H9 (cell line): ENCODE results near the gene MNAT1. TPM values are rescaled to one million over a fixed set of nuclear protein-coding genes. Genes with fewer than 3 reads are reported as not detected.
A peak's percentile ranks its signal among the peaks of the same experiment; 100 is the strongest.

Source experiments
- DNase-seq: peaks from one replicate; pipeline ENCODE4 v3.0.0-alpha.2; 2017
- H2AFZ ChIP-seq: one replicate; pipeline ENCODE4 v1.6.1; 2013; ENCODE audit warnings: mild to moderate bottlenecking, low read length, control low read depth, moderate library complexity
- H2AK5ac ChIP-seq: 2 replicates; pipeline ENCODE4 v1.6.1; 2013; ENCODE audit warnings: low read length, control low read depth, mixed read lengths; ENCODE audit not compliant: insufficient read length
- H2BK120ac ChIP-seq: one replicate; pipeline ENCODE4 v1.6.1; 2013; ENCODE audit warnings: low read depth, mild to moderate bottlenecking, low read length, control low read depth, inconsistent platforms; ENCODE audit not compliant: poor library complexity, severe bottlenecking
- H2BK12ac ChIP-seq: 2 replicates; pipeline ENCODE4 v1.6.1; 2013; ENCODE audit warnings: low read length, control low read depth, mixed read lengths, low read depth; ENCODE audit not compliant: insufficient read length
- H2BK15ac ChIP-seq: 2 replicates; pipeline ENCODE4 v1.6.1; 2013; ENCODE audit warnings: low read depth, low read length, control low read depth
- H2BK20ac ChIP-seq: one replicate; pipeline ENCODE4 v1.6.1; 2013; ENCODE audit warnings: low read depth, mild to moderate bottlenecking, low read length, control low read depth, inconsistent platforms; ENCODE audit not compliant: poor library complexity, severe bottlenecking
- H2BK5ac ChIP-seq: 2 replicates; pipeline ENCODE4 v1.6.1; 2013; ENCODE audit warnings: low read length, control low read depth, mixed read lengths; ENCODE audit not compliant: insufficient read length
- H3K14ac ChIP-seq: 2 replicates; pipeline ENCODE4 v1.6.1; 2013; ENCODE audit warnings: low read length, control low read depth; ENCODE audit not compliant: insufficient read depth
- H3K18ac ChIP-seq: 2 replicates; pipeline ENCODE4 v1.6.1; 2013; ENCODE audit warnings: low read depth, mild to moderate bottlenecking, mixed read lengths, low read length, control low read depth; ENCODE audit not compliant: insufficient read length
- H3K23ac ChIP-seq: 2 replicates; pipeline ENCODE4 v1.6.1; 2013; ENCODE audit warnings: low read length, control low read depth, mixed read lengths, low read depth; ENCODE audit not compliant: insufficient read length
- H3K23me2 ChIP-seq: 2 replicates; pipeline ENCODE4 v1.6.1; 2013; ENCODE audit warnings: low read depth, mild to moderate bottlenecking, mixed read lengths, low read length, control low read depth; ENCODE audit not compliant: insufficient read length, poor library complexity, severe bottlenecking
- H3K27ac ChIP-seq: 2 replicates; pipeline ENCODE4 v1.5.1; 2013; ENCODE audit warnings: low read length, control low read depth, mixed read lengths, low read depth; ENCODE audit not compliant: insufficient read length
- H3K27me3 ChIP-seq: 2 replicates; pipeline ENCODE4 v1.6.1; 2013; ENCODE audit warnings: low read length, control low read depth, inconsistent platforms; ENCODE audit not compliant: insufficient read depth
- H3K4ac ChIP-seq: 2 replicates; pipeline ENCODE4 v1.6.1; 2013; ENCODE audit warnings: low read depth, mild to moderate bottlenecking, control low read depth, inconsistent platforms, low read length, moderate library complexity
- H3K4me1 ChIP-seq: 2 replicates; pipeline ENCODE4 v1.6.1; 2013; ENCODE audit warnings: low read length, control low read depth, inconsistent platforms; ENCODE audit not compliant: insufficient read depth
- H3K4me2 ChIP-seq: 2 replicates; pipeline ENCODE4 v1.6.1; 2013; ENCODE audit warnings: low read length, control low read depth, mixed read lengths; ENCODE audit not compliant: insufficient read length, insufficient read depth
- H3K56ac ChIP-seq: 2 replicates; pipeline ENCODE4 v1.6.1; 2013; ENCODE audit warnings: low read depth, mild to moderate bottlenecking, mixed read lengths, low read length, control low read depth; ENCODE audit not compliant: insufficient read length
- H3K79me1 ChIP-seq: 2 replicates; pipeline ENCODE4 v1.6.1; 2013; ENCODE audit warnings: low read depth, mild to moderate bottlenecking, moderate library complexity, low read length, control low read depth, inconsistent platforms; ENCODE audit not compliant: insufficient read depth, poor library complexity, severe bottlenecking
- H3K79me2 ChIP-seq: 2 replicates; pipeline ENCODE4 v1.6.1; 2013; ENCODE audit warnings: low read length, control low read depth, inconsistent platforms; ENCODE audit not compliant: insufficient read depth
- H3K9ac ChIP-seq: 2 replicates; pipeline ENCODE4 v1.6.1; 2013; ENCODE audit warnings: low read length, control low read depth, mixed read lengths; ENCODE audit not compliant: insufficient read length; ENCODE audit errors: extremely low read depth
- H3K9me3 ChIP-seq: one replicate; pipeline ENCODE4 v1.6.1; 2013; ENCODE audit warnings: low read depth, low read length, inconsistent platforms; ENCODE audit not compliant: control insufficient read depth
- H3T11ph ChIP-seq: one replicate; pipeline ENCODE4 v1.6.1; 2013; ENCODE audit warnings: mild to moderate bottlenecking, low read length, control low read depth, inconsistent platforms
- H4K20me1 ChIP-seq: one replicate; pipeline ENCODE4 v1.6.1; 2013; ENCODE audit not compliant: control insufficient read depth, insufficient read length, insufficient read depth
- H4K5ac ChIP-seq: 2 replicates; pipeline ENCODE4 v1.6.1; 2013; ENCODE audit warnings: low read depth, mild to moderate bottlenecking, mixed read lengths, low read length, control low read depth; ENCODE audit not compliant: insufficient read length
- H4K8ac ChIP-seq: replicated peaks from 2 replicates; pipeline ENCODE4 v1.6.1; 2013; ENCODE audit warnings: low read length, control low read depth, mixed read lengths, low read depth; ENCODE audit not compliant: insufficient read length
- H4K91ac ChIP-seq: 2 replicates; pipeline ENCODE4 v1.6.1; 2013; ENCODE audit warnings: low read depth, mild to moderate bottlenecking, moderate library complexity, mixed read lengths, low read length, control low read depth; ENCODE audit not compliant: insufficient read length
- H3K27ac Mint-ChIP-seq, 3 experiments: 2 replicates in 2 of 3; 3 replicates in 1 of 3; pipeline ENCODE4 v1.8.0; 2020 to 2021; ENCODE audit warnings: mixed read lengths in 3 of 3, mild to moderate bottlenecking in 1 of 3, moderate library complexity in 1 of 3
- H3K27me3 Mint-ChIP-seq: 2 replicates; pipeline ENCODE4 v1.8.0; 2021; ENCODE audit warnings: low read depth, mild to moderate bottlenecking, moderate library complexity, mixed read lengths
- H3K36me3 Mint-ChIP-seq, 3 experiments: 2 replicates in 2 of 3; 3 replicates in 1 of 3; pipeline ENCODE4 v1.8.0; 2020 to 2021; ENCODE audit warnings: low read depth in 3 of 3, mixed read lengths in 3 of 3; ENCODE audit not compliant: insufficient read depth in 1 of 3
- H3K4me1 Mint-ChIP-seq, 2 experiments: 2 replicates each; pipeline ENCODE4 v1.8.0; 2020; ENCODE audit warnings: mixed read lengths in 2 of 2
- H3K4me3 Mint-ChIP-seq, 2 experiments: 2 replicates in 1 of 2; 3 replicates in 1 of 2; pipeline ENCODE4 v1.8.0; 2020 to 2021; ENCODE audit warnings: mild to moderate bottlenecking in 2 of 2, mixed read lengths in 2 of 2, moderate library complexity in 1 of 2
- H3K9me3 Mint-ChIP-seq, 2 experiments: 2 replicates in 1 of 2; 3 replicates in 1 of 2; pipeline ENCODE4 v1.8.0; 2020; ENCODE audit warnings: mild to moderate bottlenecking in 2 of 2, mixed read lengths in 2 of 2, moderate library complexity in 1 of 2
- CTCF ChIP-seq: fragments of 200-600 bp; sonication (generic); conservative IDR thresholded peaks from 3 replicates; pipeline ENCODE4 v1.8.0; 2021; ENCODE audit warnings: antibody characterized with exemption, mild to moderate bottlenecking
- WGBS: extraction: QIAGEN DNeasy Blood & Tissue Kit; methylation state at CpG from one replicate; pipeline ENCODE4 v1.1.7; 2013; ENCODE audit warnings: missing lambda C conversion rate, low lambda C conversion rate, mixed read lengths; ENCODE audit not compliant: insufficient read length; ENCODE audit errors: extremely low coverage; 5-methylcytosine and 5-hydroxymethylcytosine counted together
- total RNA-seq: library from RNA; stranded (reverse); gene quantifications from 2 replicates; pipeline ENCODE4 v1.2.1, GENCODE V29; 2021

MNAT1 gene
- total RNA-seq, 1 experiment from 2014 or later: 43.1 TPM

DNA sequence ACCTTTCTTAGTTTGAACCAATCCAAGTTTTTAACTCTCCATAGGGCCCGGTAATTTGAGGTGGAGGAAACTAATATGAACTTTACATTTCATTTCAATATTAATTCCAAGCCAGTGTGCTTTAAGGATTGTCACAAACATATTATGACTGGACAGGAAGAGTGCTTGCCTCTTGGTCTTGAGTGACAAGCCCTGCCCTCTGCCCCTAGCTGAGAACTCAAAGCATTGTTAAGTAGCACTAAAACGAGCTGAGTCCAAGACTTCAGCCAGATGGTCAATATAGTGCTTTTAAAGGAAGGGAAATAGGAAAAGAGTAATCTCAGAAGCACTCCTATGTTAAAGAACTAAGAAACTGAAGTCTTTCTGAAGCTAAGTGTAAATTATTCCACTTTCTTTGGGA is 229.2 kb downstream of the MNAT1 start:
- no peak overlapping the region for H3K27ac ChIP-seq
- H3K4me1 ChIP-seq: no peaks in the 10 kb centered on the region
- Mint-ChIP-seq H3K9me3 (peaks cover 1 to 4% of the 10 kb centered on the region in 2 experiments), H3K36me3 (peaks cover 0 to 6% (median 2%) of the 10 kb centered on the region in 3 experiments; a peak in 4 of 7 replicates), H3K4me1 (no peaks in the 10 kb centered on the region), H3K4me3 (no peak overlapping the region), H3K27ac (peak overlapping the region in 1 of 3 experiments; percentile 40; a peak in 1 of 7 replicates), H3K27me3 (no peaks in the 10 kb centered on the region)
- no peak overlapping the region for H3T11ph ChIP-seq
- no peaks in the 10 kb centered on the region for H3K79me1 ChIP-seq
- no peak overlapping the region for H3K23ac ChIP-seq
- H2AK5ac ChIP-seq: no peak overlapping the region
- DNase-seq: no peak
- no peak overlapping the region for H2BK12ac ChIP-seq
- no peak for TF ChIP-seq CTCF
- no peak overlapping the region for H4K8ac ChIP-seq
- H4K20me1 ChIP-seq: no peaks in the 10 kb centered on the region
- no peak overlapping the region for H2AFZ ChIP-seq
- no peak overlapping the region for H2BK120ac ChIP-seq
- no peak overlapping the region for H2BK20ac ChIP-seq
- no peak overlapping the region for H3K4me2 ChIP-seq
- no peak overlapping the region for H3K4ac ChIP-seq
- H3K14ac ChIP-seq: no peak overlapping the region
- H2BK5ac ChIP-seq: no peak overlapping the region
- no peak overlapping the region for H4K5ac ChIP-seq
- H3K79me2 ChIP-seq: no peaks in the 10 kb centered on the region
- no CpG with 5 or more reads among the region's 2 CpGs for WGBS
- H3K56ac ChIP-seq: no peak overlapping the region
- no peak overlapping the region for H3K18ac ChIP-seq
- H4K91ac ChIP-seq: no peak overlapping the region
- no peaks in the 10 kb centered on the region for H3K9me3 ChIP-seq
- H2BK15ac ChIP-seq: no peak overlapping the region
- H3K9ac ChIP-seq: no peak overlapping the region
- no peaks in the 10 kb centered on the region for H3K27me3 ChIP-seq
- H3K23me2 ChIP-seq: no peaks in the 10 kb centered on the region
